NCI-H510A (cell line): ENCODE measurements around the gene SLC7A8.
"Not testable (repeated sequence)": the region's sequence is repeated elsewhere in the genome, so short reads cannot be mapped to it uniquely, and the experiment has no call there.

ENCODE experiments used
- DNase-seq: peaks from one replicate; lab custom pipeline; 2025; lab: John Stamatoyannopoulos, UW

SLC7A8 gene

GRCh38 chr14:23183479-23183878 is at the start of gene SLC7A8:
TSS of gene SLC7A8 (minus strand) at chr14:23183660. CDS start at chr14:23182914, 746 bp downstream.
- no peak for DNase-seq

GRCh38 chr14:23232241-23232808 is 48.9 kb upstream of the SLC7A8 start:
- DNase-seq: not testable (repeated sequence)

- no peak for DNase-seq
These were observed 45.4 kb upstream of the SLC7A8 start for GRCh38 chr14:23228812-23229211.

GRCh38 chr14:23227566-23227965 is 44.1 kb upstream of the SLC7A8 start:
- DNase-seq: no peak

- DNase-seq: not testable (repeated sequence)
These were observed 41.5 kb upstream of the SLC7A8 start for GRCh38 chr14:23224958-23225357.

- no peak for DNase-seq
These were observed 35.6 kb upstream of the SLC7A8 start for GRCh38 chr14:23219075-23219474.

- DNase-seq: no peak
These were observed 33.9 kb upstream of the SLC7A8 start for GRCh38 chr14:23217032-23218020.

GRCh38 chr14:23215421-23215820 is 32.0 kb upstream of the SLC7A8 start:
- DNase-seq: no peak

GRCh38 chr14:23209651-23210423 is 26.4 kb upstream of the SLC7A8 start:
- DNase-seq: no peak

- no peak for DNase-seq
These were observed 24.9 kb upstream of the SLC7A8 start for GRCh38 chr14:23208324-23208723.

GRCh38 chr14:23207146-23207540 is 23.7 kb upstream of the SLC7A8 start:
- DNase-seq: no peak

GRCh38 chr14:23206422-23207145 is 23.1 kb upstream of the SLC7A8 start:
- DNase-seq: no peak

GRCh38 chr14:23202001-23202400 is 18.5 kb upstream of the SLC7A8 start:
- DNase-seq: no peak

- DNase-seq: not testable (repeated sequence)
These were observed 15.7 kb upstream of the SLC7A8 start for GRCh38 chr14:23199141-23199540.

- DNase-seq: not testable (repeated sequence)
These were observed 13.0 kb upstream of the SLC7A8 start for GRCh38 chr14:23196487-23196886.

- no peak for DNase-seq
These were observed 12.2 kb upstream of the SLC7A8 start for GRCh38 chr14:23195552-23196101.

GRCh38 chr14:23193432-23193831 is 10.0 kb upstream of the SLC7A8 start:
- DNase-seq: no peak

- no peak for DNase-seq
These were observed 4.5 kb upstream of the SLC7A8 start for GRCh38 chr14:23187925-23188324.

- no peak for DNase-seq
These were observed 3.6 kb upstream of the SLC7A8 start for GRCh38 chr14:23186913-23187654.

GRCh38 chr14:23185063-23185462 is 1.6 kb upstream of the SLC7A8 start:
- no peak for DNase-seq

- DNase-seq: no peak
These were observed 346 bp downstream of the SLC7A8 start for GRCh38 chr14:23183158-23183470.
